NB4 (cell line): Measurements from ENCODE around the gene NUP85.

Experiments
- DNase-seq: peaks from one replicate; pipeline ENCODE4 v3.0.0; 2010; ENCODE audit warnings: low read depth
- H3K4me3 ChIP-seq: one replicate; pipeline ENCODE4 v1.5.1; 2011; ENCODE audit warnings: mild to moderate bottlenecking, low read depth, low read length, moderate library complexity
- MYC ChIP-seq: IDR thresholded peaks from 2 replicates; pipeline ENCODE4 v1.6.1; 2011; ENCODE audit warnings: low read depth, low read length
- POLR2A ChIP-seq: IDR thresholded peaks from 2 replicates; pipeline ENCODE4 v1.6.1; 2011; ENCODE audit warnings: mild to moderate bottlenecking; ENCODE audit not compliant: insufficient read length; ENCODE audit errors: extremely low read depth
- TF ChIP-seq, protein P1 (sequence below): IDR thresholded peaks from one replicate; pipeline ENCODE4 v1.5.1; 2012; ENCODE audit warnings: low read depth, low read length
- TF ChIP-seq, protein P2 (sequence below): IDR thresholded peaks from 2 replicates; pipeline ENCODE4 v1.6.1; 2011; ENCODE audit warnings: low read depth, low read length

Gene NUP85

GRCh38 chr17:75231071-75231470 lies 25.6 kb downstream of the NUP85 start:
- TF ChIP-seq POLR2A (no peak), MYC (no peak)
- TF ChIP-seq, protein P1, sequence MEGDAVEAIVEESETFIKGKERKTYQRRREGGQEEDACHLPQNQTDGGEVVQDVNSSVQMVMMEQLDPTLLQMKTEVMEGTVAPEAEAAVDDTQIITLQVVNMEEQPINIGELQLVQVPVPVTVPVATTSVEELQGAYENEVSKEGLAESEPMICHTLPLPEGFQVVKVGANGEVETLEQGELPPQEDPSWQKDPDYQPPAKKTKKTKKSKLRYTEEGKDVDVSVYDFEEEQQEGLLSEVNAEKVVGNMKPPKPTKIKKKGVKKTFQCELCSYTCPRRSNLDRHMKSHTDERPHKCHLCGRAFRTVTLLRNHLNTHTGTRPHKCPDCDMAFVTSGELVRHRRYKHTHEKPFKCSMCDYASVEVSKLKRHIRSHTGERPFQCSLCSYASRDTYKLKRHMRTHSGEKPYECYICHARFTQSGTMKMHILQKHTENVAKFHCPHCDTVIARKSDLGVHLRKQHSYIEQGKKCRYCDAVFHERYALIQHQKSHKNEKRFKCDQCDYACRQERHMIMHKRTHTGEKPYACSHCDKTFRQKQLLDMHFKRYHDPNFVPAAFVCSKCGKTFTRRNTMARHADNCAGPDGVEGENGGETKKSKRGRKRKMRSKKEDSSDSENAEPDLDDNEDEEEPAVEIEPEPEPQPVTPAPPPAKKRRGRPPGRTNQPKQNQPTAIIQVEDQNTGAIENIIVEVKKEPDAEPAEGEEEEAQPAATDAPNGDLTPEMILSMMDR: no peak
- TF ChIP-seq, protein P2, sequence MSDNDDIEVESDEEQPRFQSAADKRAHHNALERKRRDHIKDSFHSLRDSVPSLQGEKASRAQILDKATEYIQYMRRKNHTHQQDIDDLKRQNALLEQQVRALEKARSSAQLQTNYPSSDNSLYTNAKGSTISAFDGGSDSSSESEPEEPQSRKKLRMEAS: no peak
- no peak for DNase-seq
- H3K4me3 ChIP-seq: no peak overlapping the region

- no peak overlapping the region for H3K4me3 ChIP-seq
- TF ChIP-seq POLR2A (no peak), MYC (no peak)
- TF ChIP-seq, protein P2: no peak
- TF ChIP-seq, protein P1: no peak
- no peak for DNase-seq
Observed at GRCh38 chr17:75231741-75232464, 26.4 kb downstream of the NUP85 start.

GRCh38 chr17:75232786-75233185 lies 27.3 kb downstream of the NUP85 start:
- TF ChIP-seq, protein P1: no peak
- TF ChIP-seq, protein P2: no peak
- TF ChIP-seq MYC (no peak), POLR2A (no peak)

GRCh38 chr17:75237100-75238014 lies 31.9 kb downstream of the NUP85 start:
- TF ChIP-seq, protein P2: no peak
- TF ChIP-seq MYC (no peak), POLR2A (no peak)
- no peak for DNase-seq

More at GRCh38 chr17:75232786-75233185, 27.3 kb downstream of the NUP85 start:
- no peak for DNase-seq
- H3K4me3 ChIP-seq: no peak overlapping the region

DNA sequence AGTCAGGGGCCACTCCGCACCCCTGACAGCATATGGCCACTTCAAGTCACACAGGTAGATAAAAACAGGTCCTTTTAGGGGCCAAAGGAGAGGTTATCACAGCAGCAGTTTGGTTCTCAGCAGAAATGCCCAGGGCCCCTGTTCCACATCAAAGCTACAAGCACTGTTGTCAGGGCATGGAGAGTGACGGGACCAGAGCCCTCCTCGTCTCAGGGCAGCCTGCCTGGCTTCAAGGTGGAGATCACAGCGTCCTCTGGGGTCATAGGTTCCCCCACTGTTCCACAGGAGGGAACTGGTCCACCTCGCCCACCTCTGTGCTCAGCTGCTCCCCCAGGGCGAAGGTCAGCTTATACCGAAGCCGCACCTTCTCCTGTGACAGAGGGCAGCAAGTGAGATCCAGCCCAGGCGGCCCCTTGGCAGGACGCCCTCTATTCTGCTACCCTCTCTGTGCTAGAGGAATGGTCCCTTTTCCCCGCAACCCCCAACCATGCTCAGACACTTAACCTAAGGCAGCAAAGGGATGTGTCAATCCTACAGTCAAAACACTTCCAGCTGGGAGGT lies 32.6 kb downstream of the NUP85 start:
- no peak overlapping the region for H3K4me3 ChIP-seq
- DNase-seq: no peak
- TF ChIP-seq MYC (no peak), POLR2A (no peak)
- TF ChIP-seq, protein P1: no peak

More at GRCh38 chr17:75237100-75238014, 31.9 kb downstream of the NUP85 start:
- no peak overlapping the region for H3K4me3 ChIP-seq
